ENCODE results near the gene SERGEF.
A peak's percentile ranks its signal among the peaks of the same experiment; 100 is the strongest.

Gene SERGEF

DNA sequence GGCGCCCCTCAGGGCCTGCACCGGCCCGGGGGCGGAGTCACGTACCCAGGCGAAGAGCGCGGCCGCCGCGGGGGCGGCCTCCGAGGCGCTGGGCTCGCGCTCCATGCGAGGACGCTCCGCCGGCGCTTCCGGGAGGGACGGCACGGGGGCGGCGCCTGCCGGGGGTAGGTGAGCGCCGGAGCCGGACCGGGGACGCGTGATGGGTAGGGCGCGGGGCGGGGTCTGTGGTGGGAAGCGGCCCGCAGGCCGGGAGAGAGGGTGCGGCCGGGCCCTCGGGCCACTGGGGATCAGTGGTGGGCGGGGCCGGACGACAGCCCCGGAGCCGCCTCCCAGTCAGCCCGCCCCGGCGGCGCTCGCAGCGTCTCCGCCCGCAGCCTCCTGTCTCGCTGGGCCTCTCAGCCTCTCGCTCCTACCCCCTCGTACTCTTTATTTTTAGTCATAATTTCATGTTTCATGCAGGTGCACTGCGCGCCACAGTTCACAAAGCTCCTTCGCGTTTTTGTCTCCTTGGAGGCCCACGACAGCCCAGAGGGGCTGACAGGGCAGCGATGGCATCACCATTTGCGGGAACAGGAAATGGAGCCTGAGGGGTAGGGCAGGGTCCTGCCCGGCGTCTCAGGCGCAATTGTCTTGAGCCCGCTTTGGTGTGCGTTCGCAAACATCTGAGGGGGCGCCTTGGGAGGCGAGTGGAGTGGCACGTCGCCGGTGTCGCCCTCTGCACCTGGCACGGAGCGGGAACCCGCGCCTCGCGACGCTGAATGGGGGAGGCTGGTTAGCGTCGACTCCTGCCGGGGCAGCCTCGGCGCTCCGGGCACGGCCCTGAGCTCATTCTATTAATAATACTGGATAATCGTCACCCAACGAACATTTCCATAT lies at the start of gene SERGEF:
TSS of gene SERGEF (minus strand) at position 142 of the 876 bp plus-strand sequence. CDS start at position 105, 37 bp downstream.
- DNase-seq, result peak; percentile 94 to 95
- peak within 1 kb of the TSS; percentile 94 to 98 for H3K4me3 Mint-ChIP-seq
- no peaks in the 10 kb centered on the region for H3K27me3 Mint-ChIP-seq
- peak; percentile 93 for ATAC-seq
- H3K9me3 Mint-ChIP-seq, result no peaks in the 10 kb centered on the region
- H3K4me1 Mint-ChIP-seq, result peaks cover 47% of the 10 kb centered on the region
- H3K27ac Mint-ChIP-seq, result peak within 1 kb of the TSS; percentile 93 to 95

DNA sequence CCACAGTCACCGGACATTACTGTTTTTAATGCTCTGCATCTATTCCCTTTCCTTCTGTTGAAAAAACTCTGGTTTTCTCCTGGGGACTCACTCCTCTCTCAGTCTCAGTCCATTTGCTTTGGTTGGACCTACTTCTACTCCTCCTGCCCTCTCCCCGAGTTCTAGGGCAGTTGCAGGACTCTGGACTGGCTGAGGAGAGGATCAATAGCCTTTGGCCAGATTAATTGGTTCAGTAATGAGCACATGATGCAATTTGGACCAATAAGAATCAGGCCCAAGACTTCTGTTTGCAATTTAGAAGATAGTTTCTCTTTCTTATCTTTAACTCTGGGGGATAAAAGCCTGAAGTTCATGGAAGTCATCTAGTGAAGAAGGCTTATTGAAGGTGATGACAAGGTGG lies 48.5 kb upstream of the SERGEF start:
- no peak for DNase-seq
- ATAC-seq, result no peak
- H3K9me3 Mint-ChIP-seq, result no peaks in the 10 kb centered on the region
- no peak overlapping the region for H3K27ac Mint-ChIP-seq
- no peaks in the 10 kb centered on the region for H3K4me1 Mint-ChIP-seq
- H3K27me3 Mint-ChIP-seq, result no peaks in the 10 kb centered on the region
- H3K4me3 Mint-ChIP-seq, result no peak overlapping the region

DNA sequence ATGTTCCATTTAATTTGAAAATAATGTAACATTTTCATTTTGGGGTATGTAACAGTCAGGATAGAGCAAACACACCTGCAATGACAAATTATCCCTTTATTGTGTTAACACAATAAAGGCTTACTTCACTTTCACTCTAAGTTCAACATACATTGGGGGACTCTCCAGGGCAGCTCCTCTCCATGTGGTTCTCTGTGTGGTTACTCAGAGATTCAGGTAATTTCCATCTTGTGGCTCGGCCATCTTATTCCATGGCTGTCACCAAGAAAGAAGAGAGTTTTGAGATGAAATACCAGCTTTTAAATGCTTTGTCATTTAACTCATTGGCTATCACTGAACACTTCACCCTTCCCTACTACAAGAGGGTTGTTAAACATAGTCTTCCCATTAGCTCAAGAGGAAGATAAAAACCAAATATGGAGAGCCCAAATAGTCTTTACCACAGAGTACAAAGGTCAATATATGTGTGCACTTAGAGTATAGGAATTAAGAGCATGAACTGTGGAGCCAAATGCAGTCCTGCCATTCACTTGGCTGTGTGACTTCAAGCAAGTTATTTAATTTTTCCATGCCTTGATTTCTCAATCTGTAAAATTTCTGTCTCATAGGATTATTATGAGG lies 43.8 kb upstream of the SERGEF start:
- Mint-ChIP-seq H3K27me3 (no peaks in the 10 kb centered on the region), H3K27ac (no peak overlapping the region), H3K4me3 (no peak overlapping the region), H3K4me1 (no peaks in the 10 kb centered on the region), H3K9me3 (no peaks in the 10 kb centered on the region)
- DNase-seq (no peak), ATAC-seq (no peak)

DNA sequence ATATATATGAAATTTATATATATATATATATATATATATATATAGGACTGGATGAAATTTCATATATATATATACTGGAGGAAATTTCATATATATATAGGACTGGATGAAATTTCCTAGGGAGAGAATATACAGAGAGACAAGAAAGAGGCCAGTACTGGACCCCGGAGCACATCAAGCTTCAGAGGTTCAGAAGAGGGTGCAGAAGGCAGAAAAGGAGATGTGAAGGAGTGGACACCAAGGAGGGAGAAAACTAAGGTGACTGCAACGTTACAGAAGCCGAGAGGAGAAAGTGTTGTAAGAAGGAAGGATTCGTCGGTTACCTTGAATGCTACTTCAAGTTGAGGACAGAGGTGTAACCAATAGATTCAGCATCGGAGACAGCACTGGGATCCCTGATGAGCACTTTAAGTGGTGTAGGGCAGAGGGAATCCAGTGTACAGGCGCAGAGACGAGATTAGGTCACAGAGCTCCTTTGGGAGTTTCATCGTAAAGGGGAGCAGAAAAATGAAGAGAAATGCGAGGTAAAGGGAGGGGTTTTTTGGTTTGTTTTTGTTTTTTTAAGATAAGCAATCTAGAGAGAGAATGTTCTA lies 41.8 kb upstream of the SERGEF start:
- DNase-seq (no peak), ATAC-seq (no peak)
- Mint-ChIP-seq H3K27ac (no peak overlapping the region), H3K9me3 (no peaks in the 10 kb centered on the region), H3K4me1 (no peaks in the 10 kb centered on the region), H3K4me3 (no peak overlapping the region), H3K27me3 (no peaks in the 10 kb centered on the region)

DNA sequence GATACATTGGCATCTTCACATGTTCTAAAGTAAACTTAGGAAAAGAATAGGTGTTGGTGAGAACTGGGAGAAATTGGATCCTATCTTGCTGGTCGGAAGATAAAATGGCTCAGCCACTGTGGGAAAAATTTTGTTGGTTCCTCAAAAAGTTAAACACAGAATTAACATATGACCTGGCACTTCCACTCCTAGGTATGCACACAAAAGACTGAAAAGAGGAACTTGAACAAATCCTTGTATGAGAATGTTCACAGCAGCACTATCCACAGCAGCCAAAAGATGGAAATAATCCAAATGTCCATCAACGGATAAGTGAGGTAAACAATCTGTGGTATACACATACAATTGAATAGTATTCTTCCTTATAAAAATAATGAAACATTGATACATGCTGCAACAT lies 38.0 kb upstream of the SERGEF start:
- ATAC-seq (no peak), DNase-seq (no peak)
- Mint-ChIP-seq H3K9me3 (peaks cover 8 to 15% of the 10 kb centered on the region in 2 donors), H3K27ac (no peak overlapping the region), H3K4me1 (no peaks in the 10 kb centered on the region), H3K27me3 (peaks cover 20% of the 10 kb centered on the region), H3K4me3 (no peak overlapping the region)

DNA sequence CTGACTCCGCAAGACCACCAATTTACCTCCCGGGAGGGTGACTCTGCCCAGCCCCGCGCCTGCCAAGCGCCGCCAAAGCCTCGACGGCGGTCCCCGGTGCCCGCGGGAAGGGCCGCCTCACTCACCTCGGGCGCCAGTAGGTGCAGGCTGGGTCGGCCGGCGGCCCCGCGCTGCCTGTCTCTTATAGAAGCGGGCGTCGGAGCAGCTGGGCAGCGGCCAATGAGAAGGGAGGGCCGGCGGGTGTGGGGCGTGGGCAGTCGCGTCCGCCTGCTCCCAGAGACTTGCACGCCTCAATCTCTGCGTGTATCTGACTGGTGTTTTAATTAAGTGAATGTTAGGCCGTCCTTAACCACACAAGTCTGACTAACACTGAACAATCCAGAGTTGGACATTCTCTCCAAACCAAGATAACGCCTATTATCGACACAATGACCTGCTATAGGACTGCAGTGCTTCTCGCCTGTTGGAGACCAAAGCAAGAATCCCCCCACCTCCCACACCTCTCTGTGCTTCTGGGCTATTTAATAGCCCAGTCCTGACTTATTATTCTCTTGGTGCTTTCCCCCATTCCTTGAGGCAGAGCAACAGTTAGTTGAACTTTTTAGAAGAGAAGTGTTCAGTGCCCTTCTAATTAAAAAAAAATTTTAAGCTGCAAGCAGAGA lies 33.4 kb upstream of the SERGEF start, which contains the start of gene TPH1:
TSS of gene TPH1 (minus strand) at position 154 of the 662 bp plus-strand sequence. CDS start 5,507 bp downstream, outside the sequence.
- Mint-ChIP-seq H3K4me1 (no peaks in the 10 kb centered on the region), H3K4me3 (no peak within 1 kb of the TSS), H3K27ac (no peak within 1 kb of the TSS), H3K9me3 (peaks cover 8 to 15% of the 10 kb centered on the region in 2 donors), H3K27me3 (peaks cover 49% of the 10 kb centered on the region)
- DNase-seq, result no peak
- peak; percentile 31 for ATAC-seq

DNA sequence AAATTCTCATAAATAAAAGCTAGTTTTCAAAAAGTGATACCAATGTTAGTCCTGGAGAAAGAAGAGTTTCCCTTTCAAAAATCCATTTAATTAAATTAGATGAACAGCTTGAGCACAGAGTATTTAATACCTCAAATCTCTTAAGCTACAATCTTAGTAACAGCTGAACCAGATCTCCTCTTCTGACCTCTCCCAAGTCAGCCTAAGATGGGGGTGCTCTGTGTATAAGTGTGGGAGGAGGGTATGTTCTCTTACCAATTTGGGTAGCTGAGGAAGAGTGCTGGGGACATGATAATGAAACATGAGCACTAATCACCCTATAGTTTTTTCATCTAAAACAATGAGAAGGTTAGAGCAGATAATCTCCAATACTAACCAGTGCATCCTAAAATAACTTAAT lies 23.6 kb upstream of the SERGEF start:
- no peaks in the 10 kb centered on the region for H3K9me3 Mint-ChIP-seq
- no peak for ATAC-seq
- H3K27ac Mint-ChIP-seq, result peak overlapping the region in 1 of 2 donors; percentile 14
- no peak overlapping the region for H3K4me3 Mint-ChIP-seq
- DNase-seq, result no peak
- H3K4me1 Mint-ChIP-seq, result no peaks in the 10 kb centered on the region
- no peaks in the 10 kb centered on the region for H3K27me3 Mint-ChIP-seq

DNA sequence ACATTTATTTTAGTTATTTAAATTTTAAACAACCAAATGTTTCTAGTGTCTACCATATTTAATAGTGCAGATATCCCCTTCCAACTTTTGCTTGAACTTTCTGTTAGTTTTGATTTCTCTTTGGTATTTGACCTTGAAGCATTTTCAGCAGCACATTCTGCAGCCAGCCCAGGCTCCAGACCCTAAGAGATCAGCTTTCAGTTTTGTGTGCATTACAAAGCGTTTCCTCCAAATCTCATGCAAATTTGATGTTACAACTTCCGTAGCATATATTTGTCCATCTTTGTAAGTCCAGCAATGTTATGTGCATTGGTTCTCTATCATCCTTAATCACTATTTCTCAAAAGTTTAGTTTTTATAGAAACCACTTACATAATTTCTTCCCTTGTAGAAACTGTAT lies 14.6 kb upstream of the SERGEF start:
- Mint-ChIP-seq H3K4me1 (no peaks in the 10 kb centered on the region), H3K9me3 (no peaks in the 10 kb centered on the region), H3K27me3 (no peaks in the 10 kb centered on the region), H3K4me3 (no peak overlapping the region), H3K27ac (no peak overlapping the region)
- DNase-seq (no peak), ATAC-seq (no peak)

DNA sequence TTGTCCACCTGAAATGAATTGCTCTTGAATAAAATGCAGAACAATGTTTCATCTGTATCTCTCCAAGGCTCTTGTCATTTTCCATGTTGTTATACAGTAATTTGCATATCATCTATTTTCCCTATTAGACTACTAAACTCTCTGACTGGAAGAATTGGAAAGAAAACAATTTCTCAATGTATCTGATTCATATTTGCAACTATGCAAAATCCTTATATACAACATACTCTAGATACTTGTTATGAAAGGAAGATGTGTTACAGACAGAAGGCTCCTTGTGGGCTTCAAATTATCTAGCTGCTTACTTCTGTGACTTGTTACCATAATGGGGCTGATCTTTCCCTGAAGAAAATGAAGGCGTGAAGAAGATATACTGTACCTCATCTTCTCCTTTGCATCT lies 9.6 kb upstream of the SERGEF start:
- Mint-ChIP-seq H3K9me3 (no peaks in the 10 kb centered on the region), H3K27ac (no peak overlapping the region), H3K4me3 (no peak overlapping the region), H3K4me1 (no peaks in the 10 kb centered on the region), H3K27me3 (no peaks in the 10 kb centered on the region)
- DNase-seq (no peak), ATAC-seq (no peak)

DNA sequence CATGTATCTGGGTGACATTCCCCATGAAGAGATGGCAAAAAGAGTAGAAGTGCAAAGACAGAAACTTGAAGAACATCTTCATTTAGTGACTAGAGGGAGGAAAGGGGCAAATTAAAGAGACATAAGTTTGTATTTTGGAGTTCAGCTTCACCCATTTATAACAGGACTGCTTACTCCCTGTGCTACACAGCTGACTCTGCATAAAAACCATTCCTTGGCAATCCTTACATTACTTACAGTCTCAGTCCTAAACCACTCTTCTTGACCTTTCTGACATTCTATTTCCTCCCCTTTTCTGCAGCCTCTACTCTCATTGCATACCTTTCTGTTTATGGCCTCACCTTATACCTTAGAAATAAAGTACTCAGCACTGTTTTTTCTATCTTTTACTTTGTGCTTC lies 6.8 kb upstream of the SERGEF start:
- no peak overlapping the region for H3K4me3 Mint-ChIP-seq
- H3K27ac Mint-ChIP-seq, result no peak overlapping the region
- DNase-seq, result no peak
- H3K27me3 Mint-ChIP-seq, result no peaks in the 10 kb centered on the region
- no peaks in the 10 kb centered on the region for H3K9me3 Mint-ChIP-seq
- ATAC-seq, result no peak
- peaks cover 9% of the 10 kb centered on the region for H3K4me1 Mint-ChIP-seq

DNA sequence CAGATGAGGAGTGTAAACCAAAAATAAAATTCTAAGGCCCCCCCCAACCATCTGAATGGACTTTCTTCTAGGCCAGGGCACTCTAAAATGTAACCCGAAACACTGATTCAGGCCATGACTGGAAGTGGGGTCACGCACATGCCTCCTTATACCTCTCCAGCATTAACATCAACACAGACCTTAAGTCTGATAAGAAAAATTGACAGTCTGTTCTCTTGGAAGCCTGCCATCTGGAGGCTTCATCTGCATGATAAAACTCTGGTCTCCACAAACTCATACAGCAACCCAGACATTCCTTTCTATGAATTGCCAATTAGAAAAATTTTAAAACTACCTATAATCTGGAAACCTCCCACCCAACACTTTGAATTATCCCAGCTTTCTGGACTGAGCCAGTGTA lies 3.9 kb upstream of the SERGEF start:
- H3K4me3 Mint-ChIP-seq, result no peak overlapping the region
- H3K9me3 Mint-ChIP-seq, result no peaks in the 10 kb centered on the region

DNA sequence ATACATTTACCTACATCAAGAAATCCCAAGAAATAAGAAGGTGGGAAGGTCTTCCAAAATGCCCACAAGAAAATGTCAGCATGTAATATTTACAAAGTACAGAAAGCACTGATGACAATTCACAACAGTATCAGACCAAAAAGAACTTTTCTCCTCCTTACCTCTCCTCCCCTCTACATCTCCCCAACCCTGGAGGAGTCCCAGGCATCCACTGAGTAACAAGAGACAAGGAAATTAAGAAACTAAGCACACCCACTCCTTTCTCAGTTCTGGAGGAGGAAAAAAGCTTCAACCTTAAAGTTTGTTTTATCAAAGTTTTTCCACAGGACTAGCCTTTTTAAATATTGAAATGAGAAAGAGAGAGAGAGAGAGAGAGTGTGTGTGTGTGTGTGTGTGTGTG lies 2.0 kb upstream of the SERGEF start:
- no peak for DNase-seq
- Mint-ChIP-seq H3K27me3 (no peaks in the 10 kb centered on the region), H3K4me1 (peaks cover 47% of the 10 kb centered on the region), H3K9me3 (no peaks in the 10 kb centered on the region), H3K4me3 (peak overlapping the region; percentile 52 to 57), H3K27ac (no peak overlapping the region)
- ATAC-seq, result no peak

More for the DNA sequence above, 3.9 kb upstream of the SERGEF start:
- Mint-ChIP-seq H3K27ac (no peak overlapping the region), H3K27me3 (no peaks in the 10 kb centered on the region), H3K4me1 (peaks cover 30% of the 10 kb centered on the region)
- ATAC-seq (no peak), DNase-seq (no peak)

DNA sequence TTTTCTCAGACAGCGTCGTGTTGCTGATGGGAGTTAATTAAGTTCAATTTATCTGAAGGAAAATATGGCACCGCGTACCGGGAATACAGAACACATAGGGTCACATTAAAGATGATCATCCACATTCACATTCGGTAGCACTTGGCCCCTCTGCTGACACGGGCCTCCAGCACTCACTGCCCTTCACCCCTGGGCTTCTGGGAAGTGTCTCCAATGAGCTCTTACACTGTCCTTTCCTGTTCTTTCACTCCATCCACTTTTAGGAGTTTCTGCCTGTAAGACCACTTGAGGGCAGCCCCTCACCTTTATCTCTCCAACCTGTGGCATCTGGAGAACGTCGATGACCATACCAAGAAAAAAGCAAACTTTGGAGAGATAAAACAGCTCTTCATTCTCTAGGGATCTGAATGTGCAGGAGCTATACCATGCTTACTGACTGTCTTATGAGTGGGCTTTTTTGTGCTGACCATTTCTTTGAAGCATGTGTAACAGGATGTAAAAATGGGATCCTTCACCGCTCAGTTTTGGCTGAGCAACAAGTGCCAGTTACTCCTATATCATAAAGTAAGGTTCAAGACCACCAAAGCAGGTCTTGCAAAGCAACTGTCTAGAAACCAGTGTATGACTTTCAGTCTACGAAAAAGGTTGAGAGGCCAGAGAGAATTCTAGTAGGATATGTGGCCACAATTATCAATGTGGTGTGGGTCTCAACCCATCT lies 1.1 kb upstream of the SERGEF start:
- Mint-ChIP-seq H3K27me3 (no peaks in the 10 kb centered on the region), H3K9me3 (no peaks in the 10 kb centered on the region), H3K4me3 (peak overlapping the region; percentile 94 to 98), H3K27ac (peak overlapping the region; percentile 93 to 95), H3K4me1 (peaks cover 47% of the 10 kb centered on the region)
- DNase-seq, result peak in 1 of 2 donors; percentile 9
- ATAC-seq, result no peak

DNA sequence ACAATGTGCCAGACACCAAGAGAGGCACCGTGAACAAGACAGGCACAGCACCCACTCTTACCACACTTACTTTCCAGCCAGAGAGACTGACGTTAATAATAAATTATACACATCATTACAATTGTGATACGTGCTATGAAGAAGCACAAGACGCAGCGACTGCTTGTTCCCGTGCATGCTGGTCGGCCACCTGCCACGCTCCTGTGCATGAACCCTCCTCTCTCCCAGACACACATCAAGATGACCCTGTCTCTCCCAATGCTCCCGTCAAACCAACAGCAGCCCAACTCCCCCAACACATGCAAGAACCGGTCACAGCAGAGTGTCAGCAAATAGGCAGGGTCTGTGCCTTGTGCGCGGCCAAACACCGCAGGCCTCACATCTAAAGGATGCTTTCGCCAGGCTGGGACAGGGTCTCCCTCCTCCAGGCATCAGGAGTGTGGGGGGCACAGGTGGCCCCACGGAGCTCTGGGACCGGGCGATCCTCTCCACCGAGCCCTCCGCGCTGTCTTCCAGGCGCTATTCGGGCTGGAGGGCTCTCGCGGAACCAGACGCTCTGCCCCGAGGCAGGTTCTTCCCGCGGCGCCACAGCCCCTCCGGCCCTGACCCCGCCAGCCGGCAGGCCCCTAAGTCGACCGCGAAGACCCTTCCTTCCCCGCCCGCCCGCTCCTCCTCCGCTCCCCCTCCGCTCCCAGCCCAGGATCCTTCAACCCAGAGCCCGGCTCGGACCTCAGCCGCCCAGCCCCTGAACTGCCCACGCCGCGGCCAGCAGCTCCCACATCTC lies 533 bp downstream of the SERGEF start:
- H3K27ac Mint-ChIP-seq, result peak overlapping the region; percentile 36 to 43
- H3K4me3 Mint-ChIP-seq, result peak overlapping the region; percentile 94 to 98
- ATAC-seq, result peak; percentile 19
- H3K27me3 Mint-ChIP-seq, result no peaks in the 10 kb centered on the region
- peaks cover 47% of the 10 kb centered on the region for H3K4me1 Mint-ChIP-seq
- DNase-seq, result peak; percentile 21 to 23
- H3K9me3 Mint-ChIP-seq, result no peaks in the 10 kb centered on the region

Data from stimulated activated naive CD8-positive, alpha-beta T cell treated with anti-CD3 and anti-CD28 coated beads, Interleukin-15, amount 100 ng/mL, for 72 hours (primary cell).